Measurements from ENCODE around the gene TEX52.
A peak's percentile ranks its signal among the peaks of the same experiment; 100 is the strongest.

The TEX52 gene

GRCh38 chr12:2890001-2890387 lies 33.2 kb upstream of the TEX52 start:
- no peaks in the 10 kb centered on the region for H3K9me3 Mint-ChIP-seq
- H3K4me3 Mint-ChIP-seq, result peak overlapping the region; percentile 97

GRCh38 chr12:2886768-2887450 lies 30.1 kb upstream of the TEX52 start:
- TF ChIP-seq CTCF (IDR thresholded peaks at IDR 0.05), result no peak
- peaks cover 3% of the 10 kb centered on the region for H3K27me3 Mint-ChIP-seq (ENCODE audit: low read depth, poor library complexity)
- no peak for DNase-seq
- H3K4me3 Mint-ChIP-seq, result no peak overlapping the region
- peaks cover 35% of the 10 kb centered on the region for H3K4me1 Mint-ChIP-seq
- H3K27ac Mint-ChIP-seq, result no peak overlapping the region
- peaks cover 35% of the 10 kb centered on the region for H3K36me3 Mint-ChIP-seq (ENCODE audit: low read depth)
- H3K9me3 Mint-ChIP-seq, result no peaks in the 10 kb centered on the region

More at GRCh38 chr12:2890001-2890387, 33.2 kb upstream of the TEX52 start:
- TF ChIP-seq CTCF (IDR thresholded peaks at IDR 0.05), result no peak
- Mint-ChIP-seq H3K4me1 (peaks cover 51% of the 10 kb centered on the region), H3K36me3 (ENCODE audit: low read depth) (peaks cover 26% of the 10 kb centered on the region), H3K27me3 (ENCODE audit: low read depth, poor library complexity) (peaks cover 3% of the 10 kb centered on the region), H3K27ac (peak overlapping the region; percentile 64)
- DNase-seq, result no peak

- Mint-ChIP-seq H3K9me3 (no peaks in the 10 kb centered on the region), H3K4me3 (no peak overlapping the region), H3K36me3 (ENCODE audit: low read depth) (peaks cover 39% of the 10 kb centered on the region), H3K27ac (peak overlapping the region; percentile 3), H3K27me3 (ENCODE audit: low read depth, poor library complexity) (peaks cover 3% of the 10 kb centered on the region), H3K4me1 (peaks cover 18% of the 10 kb centered on the region)
- no peak for TF ChIP-seq CTCF (IDR thresholded peaks at IDR 0.05)
- DNase-seq, result no peak
Observed at GRCh38 chr12:2884810-2885209, 28.0 kb upstream of the TEX52 start.

GRCh38 chr12:2879853-2880252 lies 23.0 kb upstream of the TEX52 start:
- Mint-ChIP-seq H3K27ac (no peak overlapping the region), H3K27me3 (ENCODE audit: low read depth, poor library complexity) (no peaks in the 10 kb centered on the region), H3K4me3 (no peak overlapping the region), H3K36me3 (ENCODE audit: low read depth) (peaks cover 26% of the 10 kb centered on the region), H3K4me1 (peaks cover 41% of the 10 kb centered on the region), H3K9me3 (no peaks in the 10 kb centered on the region)
- no peak for TF ChIP-seq CTCF (IDR thresholded peaks at IDR 0.05)
- no peak for DNase-seq

GRCh38 chr12:2877953-2878732 lies 21.3 kb upstream of the TEX52 start:
- no peak for DNase-seq
- Mint-ChIP-seq H3K27ac (peak overlapping the region; percentile 91), H3K36me3 (ENCODE audit: low read depth) (peaks cover 27% of the 10 kb centered on the region), H3K9me3 (no peaks in the 10 kb centered on the region), H3K27me3 (ENCODE audit: low read depth, poor library complexity) (no peaks in the 10 kb centered on the region), H3K4me1 (peaks cover 41% of the 10 kb centered on the region), H3K4me3 (peak overlapping the region; percentile 94)
- TF ChIP-seq CTCF (IDR thresholded peaks at IDR 0.05), result no peak
